ENCODE measurements around the gene LPIN1.

Gene LPIN1

DNA sequence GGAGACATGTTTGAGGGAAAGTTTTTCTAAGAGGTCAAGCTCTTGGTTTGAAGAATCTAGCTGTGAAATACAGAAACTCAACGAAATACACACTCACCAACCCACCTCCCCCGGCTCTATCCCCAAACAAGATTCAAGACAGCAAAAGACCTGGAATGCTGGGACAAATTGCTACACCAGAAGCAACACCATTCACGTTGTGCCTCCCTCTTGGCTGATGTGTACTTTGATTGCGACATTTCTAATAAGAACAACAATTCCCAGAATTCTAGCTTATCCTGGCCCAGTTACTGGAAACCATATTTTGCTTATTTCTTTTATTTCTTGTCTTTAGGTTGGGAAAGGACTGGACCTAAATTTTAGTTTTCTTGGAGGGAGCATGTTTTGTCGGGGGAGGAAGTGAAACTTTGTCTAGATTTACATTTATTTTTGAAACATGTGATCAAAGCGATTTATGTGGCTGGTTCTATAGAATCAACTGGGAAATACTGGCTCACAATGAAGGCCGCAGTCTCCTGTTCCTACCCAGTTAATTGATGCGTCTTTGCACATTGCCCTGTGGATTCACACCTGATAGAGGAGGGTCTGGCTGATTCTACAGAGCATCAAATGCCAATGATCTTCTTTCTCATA, 29.6 kb upstream of the LPIN1 start:
- no peak for DNase-seq (ENCODE audit: low spot score)
- TF ChIP-seq, protein P1, sequence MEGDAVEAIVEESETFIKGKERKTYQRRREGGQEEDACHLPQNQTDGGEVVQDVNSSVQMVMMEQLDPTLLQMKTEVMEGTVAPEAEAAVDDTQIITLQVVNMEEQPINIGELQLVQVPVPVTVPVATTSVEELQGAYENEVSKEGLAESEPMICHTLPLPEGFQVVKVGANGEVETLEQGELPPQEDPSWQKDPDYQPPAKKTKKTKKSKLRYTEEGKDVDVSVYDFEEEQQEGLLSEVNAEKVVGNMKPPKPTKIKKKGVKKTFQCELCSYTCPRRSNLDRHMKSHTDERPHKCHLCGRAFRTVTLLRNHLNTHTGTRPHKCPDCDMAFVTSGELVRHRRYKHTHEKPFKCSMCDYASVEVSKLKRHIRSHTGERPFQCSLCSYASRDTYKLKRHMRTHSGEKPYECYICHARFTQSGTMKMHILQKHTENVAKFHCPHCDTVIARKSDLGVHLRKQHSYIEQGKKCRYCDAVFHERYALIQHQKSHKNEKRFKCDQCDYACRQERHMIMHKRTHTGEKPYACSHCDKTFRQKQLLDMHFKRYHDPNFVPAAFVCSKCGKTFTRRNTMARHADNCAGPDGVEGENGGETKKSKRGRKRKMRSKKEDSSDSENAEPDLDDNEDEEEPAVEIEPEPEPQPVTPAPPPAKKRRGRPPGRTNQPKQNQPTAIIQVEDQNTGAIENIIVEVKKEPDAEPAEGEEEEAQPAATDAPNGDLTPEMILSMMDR (IDR thresholded peaks at IDR 0.05; ENCODE audit: extremely low read depth, missing control alignments), result no peak

- TF ChIP-seq, protein P1 (IDR thresholded peaks at IDR 0.05; ENCODE audit: extremely low read depth, missing control alignments), result no peak
Observed at GRCh38 chr2:11717623-11718022, 28.8 kb upstream of the LPIN1 start.

GRCh38 chr2:11718606-11719005, 27.8 kb upstream of the LPIN1 start:
- TF ChIP-seq, protein P1 (IDR thresholded peaks at IDR 0.05; ENCODE audit: extremely low read depth, missing control alignments), result no peak
- no peak for DNase-seq (ENCODE audit: low spot score)

More at GRCh38 chr2:11717623-11718022, 28.8 kb upstream of the LPIN1 start:
- no peak for DNase-seq (ENCODE audit: low spot score)

DNA sequence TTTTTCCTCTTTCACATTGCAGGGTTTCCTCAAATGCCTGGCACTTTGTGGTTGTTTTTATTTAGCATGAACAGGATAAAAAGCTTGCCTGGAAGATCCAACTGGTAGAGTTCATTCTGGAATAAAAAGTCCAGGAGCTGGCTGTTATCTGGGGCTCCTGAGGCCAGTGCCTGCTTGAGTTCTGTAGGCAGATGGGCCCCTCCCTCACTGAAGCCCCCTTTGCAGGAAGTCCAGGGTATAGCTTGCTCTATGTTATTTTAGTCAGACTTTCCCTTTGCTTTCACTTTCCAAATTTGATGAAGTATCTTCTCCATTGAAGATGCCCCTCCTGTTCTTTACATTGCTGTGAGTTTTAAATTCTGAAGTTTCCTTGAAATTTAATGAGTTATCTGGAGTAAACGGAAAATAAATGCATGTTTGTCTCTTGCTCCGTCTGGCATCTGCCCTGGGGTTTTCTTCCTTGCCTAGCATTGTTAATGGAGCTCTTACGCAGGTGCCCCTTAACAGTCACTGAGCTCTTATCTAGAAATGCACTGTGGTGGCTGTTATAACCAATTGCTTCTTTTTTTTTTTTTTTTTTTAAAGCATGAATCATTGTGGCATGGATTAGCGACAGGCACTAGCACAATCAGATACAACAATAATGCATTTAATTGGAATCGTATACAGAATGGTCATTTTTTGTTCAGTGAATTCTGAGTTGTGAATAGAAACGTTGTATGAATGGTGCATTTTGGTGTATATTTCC, 27.0 kb upstream of the LPIN1 start:
- TF ChIP-seq, protein P1 (IDR thresholded peaks at IDR 0.05; ENCODE audit: extremely low read depth, missing control alignments), result no peak
- no peak for DNase-seq (ENCODE audit: low spot score)

- TF ChIP-seq, protein P1 (IDR thresholded peaks at IDR 0.05; ENCODE audit: extremely low read depth, missing control alignments), result no peak
- DNase-seq (ENCODE audit: low spot score), result no peak
Observed at GRCh38 chr2:11720752-11721151, 25.7 kb upstream of the LPIN1 start.

- TF ChIP-seq, protein P1 (IDR thresholded peaks at IDR 0.05; ENCODE audit: extremely low read depth, missing control alignments), result no peak
- no peak for DNase-seq (ENCODE audit: low spot score)
Observed at GRCh38 chr2:11722292-11723060, 24.0 kb upstream of the LPIN1 start.

DNA sequence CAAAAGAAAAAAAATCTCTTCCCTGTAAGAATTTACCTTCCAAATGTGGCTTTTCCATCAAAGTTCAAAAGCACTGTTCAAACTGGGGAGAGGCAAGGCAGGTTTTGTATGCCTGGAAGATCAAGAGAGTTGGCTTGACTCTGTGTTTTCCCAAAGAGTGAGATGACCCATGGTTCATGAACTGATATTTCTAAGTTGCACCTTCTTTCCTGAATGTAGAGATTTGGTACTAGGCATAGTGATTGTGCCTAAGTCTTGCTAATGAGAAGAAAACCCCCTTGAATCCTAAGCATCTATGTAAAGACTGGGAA, 23.4 kb upstream of the LPIN1 start:
- no peak for DNase-seq (ENCODE audit: low spot score)
- TF ChIP-seq, protein P1 (IDR thresholded peaks at IDR 0.05; ENCODE audit: extremely low read depth, missing control alignments), result no peak
